Thyroid gland (tissue), 4 donors: ENCODE data around the gene PKNOX2.

Source experiments
- CTCF ChIP-seq, 6 experiments: fragments of 200-600 bp in 3 of 6; fragments of 450-650 bp in 3 of 6; sonication (generic) in 3 of 6; IDR thresholded peaks; one replicate each; pipeline ENCODE4 v1.5.1; 2016 to 2019; ENCODE audit warnings: antibody characterized with exemption in 6 of 6, mild to moderate bottlenecking in 2 of 6, inconsistent platforms in 1 of 6, moderate library complexity in 1 of 6
- POLR2A ChIP-seq, 2 donors: fragments of 450-650 bp; IDR thresholded peaks; one replicate each; pipeline ENCODE4 v1.6.1; 2017; ENCODE audit warnings: antibody characterized with exemption in 2 of 2, mild to moderate bottlenecking in 2 of 2, moderate library complexity in 1 of 2

DNA sequence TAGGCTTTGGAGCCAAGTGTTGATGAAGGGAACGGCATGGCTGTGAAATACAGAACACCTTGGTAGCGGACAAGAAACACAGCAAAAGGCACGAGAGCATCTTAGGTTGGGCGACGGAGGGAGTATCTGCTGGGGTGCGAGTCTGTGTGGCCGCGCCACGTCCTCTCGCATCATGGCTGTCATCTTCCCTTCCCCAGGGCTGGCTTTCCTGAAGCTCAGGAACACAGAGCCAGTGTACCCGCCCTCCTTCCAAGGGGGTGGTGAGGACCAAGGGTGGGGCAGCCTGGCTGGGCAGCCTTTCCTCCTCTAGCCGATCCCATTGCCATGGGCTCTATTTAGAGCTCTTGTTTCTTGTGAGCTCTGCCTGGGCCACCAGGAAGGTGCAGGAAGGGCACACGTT, 177.1 kb downstream of the PKNOX2 start:
- no peak for TF ChIP-seq CTCF (IDR thresholded peaks at IDR 0.05)
- no peak for TF ChIP-seq POLR2A (IDR thresholded peaks at IDR 0.05)
